ENCODE data around the gene POLR2A. TPM values are rescaled to one million over a fixed set of nuclear protein-coding genes. Genes with fewer than 3 reads are reported as not detected.

Gene POLR2A
- 62.1 to 84.5 TPM (median 77.7 TPM) in 5 replicates for total RNA-seq (2022; extraction: Qiagen RNA extraction; ENCODE audit: low read depth)

GRCh38 chr17:7484067-7484918 lies at the start of gene POLR2A:
POLR2A (plus strand) TSS chr17:7484366.

DNA sequence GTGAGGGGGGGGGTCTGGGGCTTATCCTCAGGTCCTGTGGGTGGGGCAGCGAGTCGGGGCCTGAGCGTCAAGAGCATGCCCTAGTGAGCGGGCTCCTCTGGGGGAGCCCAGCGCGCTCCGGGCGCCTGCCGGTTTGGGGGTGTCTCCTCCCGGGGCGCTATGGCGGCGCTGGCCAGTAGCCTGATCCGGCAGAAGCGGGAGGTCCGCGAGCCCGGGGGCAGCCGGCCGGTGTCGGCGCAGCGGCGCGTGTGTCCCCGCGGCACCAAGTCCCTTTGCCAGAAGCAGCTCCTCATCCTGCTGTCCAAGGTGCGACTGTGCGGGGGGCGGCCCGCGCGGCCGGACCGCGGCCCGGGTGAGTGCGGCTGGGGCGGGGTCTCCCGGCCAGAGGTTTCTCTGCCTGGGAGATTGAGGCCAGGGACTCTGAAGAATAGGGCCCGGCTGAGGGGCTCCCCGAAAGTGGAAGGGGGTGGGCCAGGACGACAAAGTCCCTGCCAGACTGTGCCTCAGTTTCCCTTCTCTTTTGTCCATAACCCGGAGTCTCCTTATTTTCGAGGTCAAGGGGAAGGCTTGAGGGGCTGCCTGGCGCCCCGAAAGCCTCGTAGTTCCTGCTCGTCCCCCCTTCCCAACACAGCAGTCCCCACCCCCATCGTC lies 44.6 kb upstream of the POLR2A start, which contains the start of gene FGF11:
Gene FGF11, plus strand, starts transcription at position 51 of the 651 bp plus-strand sequence. Its CDS starts 109 bp downstream, at position 160.

DNA sequence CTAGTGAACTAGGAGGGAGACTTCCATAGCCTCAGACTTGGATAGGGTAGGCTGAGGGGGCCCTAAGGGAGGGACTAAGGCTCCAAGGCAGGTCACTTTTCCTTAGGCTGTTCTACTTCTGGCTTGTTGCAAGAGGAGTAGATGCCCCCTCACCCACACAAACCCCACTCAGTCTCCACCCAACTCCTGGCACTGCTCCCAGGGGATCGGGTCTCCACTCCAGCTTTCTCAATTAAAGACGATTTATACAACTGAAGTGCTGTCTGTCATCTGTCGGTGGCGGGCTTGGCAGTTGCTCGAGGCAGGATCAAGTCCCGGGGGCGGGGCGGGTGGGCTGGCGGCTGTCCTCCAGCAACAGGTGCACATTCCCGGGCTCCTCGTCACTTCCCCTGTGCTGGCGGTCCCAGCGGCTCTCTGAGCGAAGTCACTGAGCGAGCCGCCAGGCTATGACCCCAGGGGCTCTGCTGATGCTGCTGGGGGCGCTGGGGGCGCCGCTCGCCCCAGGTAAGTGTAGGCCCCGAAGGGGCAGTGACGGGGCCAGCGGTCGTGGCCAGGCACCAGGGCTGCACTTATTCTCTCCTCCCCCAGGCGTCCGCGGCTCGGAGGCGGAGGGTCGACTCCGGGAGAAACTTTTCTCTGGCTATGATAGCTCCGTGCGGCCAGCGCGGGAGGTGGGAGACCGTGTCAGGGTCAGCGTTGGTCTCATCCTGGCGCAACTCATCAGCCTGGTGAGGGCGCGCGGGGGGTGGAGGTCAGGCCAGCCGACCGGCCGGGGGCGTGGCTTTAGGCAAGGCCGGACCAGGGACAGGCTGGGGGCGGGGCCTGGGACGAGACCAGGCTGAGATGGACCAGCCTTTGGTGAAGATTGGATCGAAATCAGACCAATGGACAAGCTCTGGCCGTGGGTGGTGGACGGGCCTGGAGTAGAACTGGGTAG lies 39.2 kb upstream of the POLR2A start, which contains the start of gene CHRNB1:
Gene CHRNB1, plus strand, starts transcription at position 380 of the 937 bp plus-strand sequence. Its CDS starts 67 bp downstream, at position 447.

DNA sequence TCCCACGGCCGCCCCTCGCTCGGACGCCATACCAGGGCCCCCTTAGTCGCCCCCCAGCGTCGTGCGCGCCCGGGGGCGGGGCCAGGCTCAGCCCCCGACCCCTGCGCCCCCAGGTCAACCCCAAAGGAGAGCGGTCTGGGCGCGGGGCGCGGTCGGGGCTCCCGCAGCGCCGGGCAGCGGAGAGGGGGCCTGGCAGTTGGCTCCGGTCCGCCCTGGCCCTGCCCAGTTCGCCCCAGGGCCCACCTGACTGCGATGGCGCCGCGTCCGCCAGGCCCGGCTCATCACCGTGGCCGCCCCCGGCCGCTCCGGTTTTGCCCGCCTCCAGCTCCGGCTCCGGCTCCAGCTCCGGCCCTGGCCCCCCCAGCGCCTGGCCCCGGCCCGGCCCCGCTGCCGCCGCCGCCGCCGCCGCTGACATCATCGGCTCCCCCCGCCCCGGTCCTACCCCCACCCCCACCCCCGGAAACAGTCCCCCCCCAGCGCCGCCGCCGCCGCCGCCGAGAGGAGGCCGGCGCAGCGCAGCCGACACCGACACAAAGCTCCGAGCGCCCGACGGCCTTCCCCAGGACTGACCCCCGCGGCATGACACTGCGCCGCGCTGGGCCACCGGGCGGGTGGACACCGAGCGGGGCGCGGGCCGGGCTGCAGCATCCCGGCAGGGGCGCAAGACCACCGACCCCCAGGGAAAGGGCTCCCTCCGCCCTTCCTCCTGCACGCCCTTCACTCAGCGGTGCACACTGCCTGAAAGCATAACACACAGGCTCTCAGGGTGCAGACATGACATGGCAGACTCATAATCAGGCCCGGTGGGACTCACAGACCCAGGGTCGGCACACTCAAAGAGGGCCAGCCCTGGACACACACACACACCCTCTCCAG lies 4.7 kb upstream of the POLR2A start, which contains the start of gene ZBTB4:
Gene ZBTB4, minus strand, starts transcription at position 419 of the 876 bp plus-strand sequence. CDS start 12,830 bp downstream, outside the sequence.

GRCh38 chr17:7481275-7481674 lies 2.9 kb upstream of the POLR2A start, which contains the start of gene SLC35G6:
SLC35G6 (plus strand) TSS chr17:7481446; CDS start chr17:7481517, 71 bp downstream.

DNA sequence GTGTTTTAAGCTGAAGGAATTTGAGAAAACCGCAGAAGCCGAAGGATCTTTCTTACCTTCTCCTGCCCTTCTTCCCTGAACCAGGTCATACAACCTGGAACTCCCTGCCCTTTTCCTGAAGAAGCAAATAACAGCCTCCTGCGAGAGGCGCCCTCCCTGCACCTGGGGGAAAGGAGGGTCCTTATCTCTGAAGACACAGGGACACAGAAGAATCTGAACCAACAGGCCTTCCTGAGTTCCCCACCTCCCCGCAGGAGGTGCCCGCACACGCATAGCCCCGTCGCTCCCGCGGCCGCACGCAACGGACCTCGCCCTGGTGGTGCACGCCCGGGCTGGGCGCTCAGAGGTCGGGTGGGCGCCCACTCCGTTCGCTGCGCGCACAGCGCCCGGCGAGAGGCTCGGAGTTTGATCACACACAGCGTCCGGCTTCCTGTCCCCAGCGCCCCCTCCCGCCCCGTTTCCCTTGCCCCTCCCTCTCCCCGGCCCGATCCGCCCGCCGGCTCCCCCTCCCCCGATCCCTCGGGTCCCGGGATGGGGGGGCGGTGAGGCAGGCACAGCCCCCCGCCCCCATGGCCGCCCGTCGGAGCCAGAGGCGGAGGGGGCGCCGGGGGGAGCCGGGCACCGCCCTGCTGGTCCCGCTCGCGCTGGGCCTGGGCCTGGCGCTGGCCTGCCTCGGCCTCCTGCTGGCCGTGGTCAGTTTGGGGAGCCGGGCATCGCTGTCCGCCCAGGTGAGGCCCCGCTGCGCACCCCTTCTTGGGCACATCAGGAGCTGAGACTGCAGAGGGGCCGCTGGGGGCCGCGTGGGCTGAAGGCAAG lies 64.6 kb downstream of the POLR2A start, which contains the start of gene TNFSF12:
Gene TNFSF12, plus strand, starts transcription at position 474 of the 816 bp plus-strand sequence. Its CDS starts 96 bp downstream, at position 570.

Other genes with a start within 250 kb of the POLR2A start
- gene DVL2, start 249.8 kb upstream of the POLR2A start, total RNA-seq (2022; extraction: Qiagen RNA extraction; ENCODE audit: low read depth) = 26.1 to 39.5 TPM (median 37.0 TPM) in 5 replicates
- gene PHF23, start 244.9 kb upstream of the POLR2A start, total RNA-seq (2022; extraction: Qiagen RNA extraction; ENCODE audit: low read depth) = 82.3 to 110 TPM (median 92.2 TPM) in 5 replicates
- gene GABARAP, start 241.9 kb upstream of the POLR2A start, total RNA-seq (2022; extraction: Qiagen RNA extraction; ENCODE audit: low read depth) = 678 to 759 TPM (median 700 TPM) in 5 replicates
- 210 to 241 TPM (median 229 TPM) in 5 replicates for gene CTDNEP1, start 232.6 kb upstream of the POLR2A start, total RNA-seq (2022; extraction: Qiagen RNA extraction; ENCODE audit: low read depth)
- 110 to 138 TPM (median 124 TPM) in 5 replicates for gene ELP5, start 232.2 kb upstream of the POLR2A start, total RNA-seq (2022; extraction: Qiagen RNA extraction; ENCODE audit: low read depth)
- gene CLDN7, start 221.9 kb upstream of the POLR2A start, total RNA-seq (2022; extraction: Qiagen RNA extraction; ENCODE audit: low read depth) = 0.57 to 1.5 TPM (median 0.71 TPM) in 5 replicates
- 0.07 to 0.29 TPM (median 0.17 TPM) in 5 replicates for gene SLC2A4, start 202.6 kb upstream of the POLR2A start, total RNA-seq (2022; extraction: Qiagen RNA extraction; ENCODE audit: low read depth)
- gene YBX2, start 189.7 kb upstream of the POLR2A start, total RNA-seq (2022; extraction: Qiagen RNA extraction; ENCODE audit: low read depth) = 0.32 to 0.80 TPM (median 0.41 TPM) in 5 replicates
- gene EIF5A, start 176.7 kb upstream of the POLR2A start, total RNA-seq (2022; extraction: Qiagen RNA extraction; ENCODE audit: low read depth) = 1,703 to 1,867 TPM (median 1,727 TPM) in 5 replicates
- 86.5 to 109 TPM (median 99.7 TPM) in 5 replicates for gene GPS2, start 169.0 kb upstream of the POLR2A start, total RNA-seq (2022; extraction: Qiagen RNA extraction; ENCODE audit: low read depth)
- 21.8 to 31.5 TPM (median 27.2 TPM) in 5 replicates for gene NEURL4, start 155.0 kb upstream of the POLR2A start, total RNA-seq (2022; extraction: Qiagen RNA extraction; ENCODE audit: low read depth)
- 0.74 to 8.9 TPM (median 4.6 TPM) in 5 replicates for gene ACAP1, start 147.8 kb upstream of the POLR2A start, total RNA-seq (2022; extraction: Qiagen RNA extraction; ENCODE audit: low read depth)
- 10.7 to 15.4 TPM (median 12.9 TPM) in 5 replicates for gene KCTD11, start 132.2 kb upstream of the POLR2A start, total RNA-seq (2022; extraction: Qiagen RNA extraction; ENCODE audit: low read depth)
- not detected in 5 replicates for gene TMEM95, start 129.2 kb upstream of the POLR2A start, total RNA-seq (2022; extraction: Qiagen RNA extraction; ENCODE audit: low read depth)
- gene TNK1, start 103.3 kb upstream of the POLR2A start, total RNA-seq (2022; extraction: Qiagen RNA extraction; ENCODE audit: low read depth) = 1.5 to 2.1 TPM (median 1.9 TPM) in 5 replicates
- gene PLSCR3, start 89.8 kb upstream of the POLR2A start, total RNA-seq (2022; extraction: Qiagen RNA extraction; ENCODE audit: low read depth) = 35.0 to 47.4 TPM (median 36.8 TPM) in 5 replicates
- 183 to 235 TPM (median 214 TPM) in 5 replicates for gene TMEM256, start 80.3 kb upstream of the POLR2A start, total RNA-seq (2022; extraction: Qiagen RNA extraction; ENCODE audit: low read depth)
- gene NLGN2, start 76.5 kb upstream of the POLR2A start, total RNA-seq (2022; extraction: Qiagen RNA extraction; ENCODE audit: low read depth) = 13.0 to 21.8 TPM (median 16.6 TPM) in 5 replicates
- not detected in 5 replicates for gene SPEM1, start 64.0 kb upstream of the POLR2A start, total RNA-seq (2022; extraction: Qiagen RNA extraction; ENCODE audit: low read depth)
- gene SPEM2, start 58.8 kb upstream of the POLR2A start, total RNA-seq (2022; extraction: Qiagen RNA extraction; ENCODE audit: low read depth) = 0.08 TPM in 1 of 5 replicates, not detected in the others
- gene SPEM3, start 55.5 kb upstream of the POLR2A start, total RNA-seq (2022; extraction: Qiagen RNA extraction; ENCODE audit: low read depth) = not detected in 5 replicates
- 8.7 to 15.2 TPM (median 12.6 TPM) in 5 replicates for gene TMEM102, start 48.9 kb upstream of the POLR2A start, total RNA-seq (2022; extraction: Qiagen RNA extraction; ENCODE audit: low read depth)
- gene FGF11, start 44.9 kb upstream of the POLR2A start, total RNA-seq (2022; extraction: Qiagen RNA extraction; ENCODE audit: low read depth) = 0.74 to 1.4 TPM (median 1.2 TPM) in 5 replicates
- gene CHRNB1, start 39.3 kb upstream of the POLR2A start, total RNA-seq (2022; extraction: Qiagen RNA extraction; ENCODE audit: low read depth) = 5.7 to 8.0 TPM (median 7.2 TPM) in 5 replicates
- 17.8 to 24.3 TPM (median 22.7 TPM) in 5 replicates for gene ZBTB4, start 4.7 kb upstream of the POLR2A start, total RNA-seq (2022; extraction: Qiagen RNA extraction; ENCODE audit: low read depth)
- gene SLC35G6, start 2.9 kb upstream of the POLR2A start, total RNA-seq (2022; extraction: Qiagen RNA extraction; ENCODE audit: low read depth) = not detected in 5 replicates
- gene TNFSF12, start 64.7 kb downstream of the POLR2A start, total RNA-seq (2022; extraction: Qiagen RNA extraction; ENCODE audit: low read depth) = 8.8 to 13.0 TPM (median 10.7 TPM) in 5 replicates
- gene TNFSF13, start 74.4 kb downstream of the POLR2A start, total RNA-seq (2022; extraction: Qiagen RNA extraction; ENCODE audit: low read depth) = 0.72 to 1.5 TPM (median 1.1 TPM) in 5 replicates
- gene SENP3, start 77.6 kb downstream of the POLR2A start, total RNA-seq (2022; extraction: Qiagen RNA extraction; ENCODE audit: low read depth) = 93.8 to 107 TPM (median 95.9 TPM) in 5 replicates
- gene CD68, start 95.3 kb downstream of the POLR2A start, total RNA-seq (2022; extraction: Qiagen RNA extraction; ENCODE audit: low read depth) = 31.7 to 44.5 TPM (median 39.7 TPM) in 5 replicates
- 117 to 140 TPM (median 122 TPM) in 5 replicates for gene MPDU1, start 99.5 kb downstream of the POLR2A start, total RNA-seq (2022; extraction: Qiagen RNA extraction; ENCODE audit: low read depth)
- gene SOX15, start 105.7 kb downstream of the POLR2A start, total RNA-seq (2022; extraction: Qiagen RNA extraction; ENCODE audit: low read depth) = 0.16 to 0.30 TPM (median 0.19 TPM) in 5 replicates
- gene FXR2, start 130.5 kb downstream of the POLR2A start, total RNA-seq (2022; extraction: Qiagen RNA extraction; ENCODE audit: low read depth) = 52.7 to 63.1 TPM (median 62.0 TPM) in 5 replicates
- gene SAT2, start 143.5 kb downstream of the POLR2A start, total RNA-seq (2022; extraction: Qiagen RNA extraction; ENCODE audit: low read depth) = 70.6 to 108 TPM (median 81.7 TPM) in 5 replicates
- 0.47 to 0.70 TPM (median 0.64 TPM) in 5 replicates for gene SHBG, start 145.8 kb downstream of the POLR2A start, total RNA-seq (2022; extraction: Qiagen RNA extraction; ENCODE audit: low read depth)
- 0.13 to 0.42 TPM (median 0.27 TPM) in 5 replicates for gene ATP1B2, start 166.6 kb downstream of the POLR2A start, total RNA-seq (2022; extraction: Qiagen RNA extraction; ENCODE audit: low read depth)
- 46.4 to 54.0 TPM (median 52.3 TPM) in 5 replicates for gene TP53, start 203.1 kb downstream of the POLR2A start, total RNA-seq (2022; extraction: Qiagen RNA extraction; ENCODE audit: low read depth)
- 33.8 to 47.6 TPM (median 43.3 TPM) in 5 replicates for gene WRAP53, start 204.1 kb downstream of the POLR2A start, total RNA-seq (2022; extraction: Qiagen RNA extraction; ENCODE audit: low read depth)
- 0.85 to 1.9 TPM (median 1.7 TPM) in 5 replicates for gene EFNB3, start 220.8 kb downstream of the POLR2A start, total RNA-seq (2022; extraction: Qiagen RNA extraction; ENCODE audit: low read depth)
- 0.01 to 0.02 TPM (median 0.02 TPM) in 3 of 5 replicates, not detected in the others for gene DNAH2, start 233.4 kb downstream of the POLR2A start, total RNA-seq (2022; extraction: Qiagen RNA extraction; ENCODE audit: low read depth)